T follicular helper cell (primary cell): ENCODE data around the gene MKRN3.
"Not testable (repeated sequence)": the region's sequence is repeated elsewhere in the genome, so short reads cannot be mapped to it uniquely, and the experiment has no call there.

Experiments used
- DNase-seq: peaks from one replicate; pipeline ENCODE4 v3.0.0-alpha.2; 2020; ENCODE audit warnings: low read depth

MKRN3 gene

DNA sequence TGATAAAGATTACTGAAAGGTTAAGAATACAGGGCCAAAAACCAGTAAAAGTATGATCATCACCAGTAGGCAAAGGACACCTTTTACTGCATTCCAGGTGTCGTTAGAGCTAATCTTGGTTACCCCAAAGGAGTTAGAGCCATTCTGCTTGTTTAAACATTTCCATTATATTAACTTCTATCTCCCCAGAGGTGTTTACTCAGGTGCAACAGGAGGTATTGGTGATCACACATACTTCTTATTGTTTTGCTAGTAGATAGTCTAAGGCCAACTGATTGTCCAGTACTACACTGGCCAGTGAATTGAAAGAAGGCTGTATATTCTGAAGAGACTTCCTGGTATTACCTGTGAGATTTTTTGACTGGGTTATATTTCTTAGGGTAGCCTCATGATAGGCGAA lies 22.8 kb downstream of the MKRN3 start:
- no peak for DNase-seq

- no peak for DNase-seq
Observed at GRCh38 chr15:23589012-23589411, 23.5 kb downstream of the MKRN3 start.

GRCh38 chr15:23594252-23594770 lies 28.8 kb downstream of the MKRN3 start:
- DNase-seq: no peak

- no peak for DNase-seq
Observed at GRCh38 chr15:23595368-23595767, 29.9 kb downstream of the MKRN3 start.

DNA sequence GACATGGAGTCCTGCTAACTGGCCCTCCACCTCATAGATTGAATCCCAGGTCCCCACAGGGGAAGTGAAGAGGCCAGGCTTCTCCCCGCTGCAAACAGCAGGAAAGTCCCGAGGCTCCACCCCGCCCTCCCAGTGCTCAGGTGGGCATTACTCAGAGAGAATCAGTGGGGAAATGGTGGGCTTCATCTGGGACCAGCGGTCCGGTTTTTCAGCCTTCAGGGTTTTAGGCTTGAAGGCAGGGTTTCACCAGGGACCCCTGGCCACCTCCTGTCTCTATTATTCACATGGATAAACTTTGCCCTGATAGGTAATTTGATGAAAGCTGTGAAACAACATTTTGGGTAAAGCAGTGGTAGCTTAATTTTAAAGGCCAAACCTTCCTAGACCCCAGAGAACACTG lies 31.3 kb downstream of the MKRN3 start:
- no peak for DNase-seq

- not testable (repeated sequence) for DNase-seq
Observed at GRCh38 chr15:23597278-23597677, 31.8 kb downstream of the MKRN3 start.

- no peak for DNase-seq
Observed at GRCh38 chr15:23599053-23599452, 33.6 kb downstream of the MKRN3 start.

DNA sequence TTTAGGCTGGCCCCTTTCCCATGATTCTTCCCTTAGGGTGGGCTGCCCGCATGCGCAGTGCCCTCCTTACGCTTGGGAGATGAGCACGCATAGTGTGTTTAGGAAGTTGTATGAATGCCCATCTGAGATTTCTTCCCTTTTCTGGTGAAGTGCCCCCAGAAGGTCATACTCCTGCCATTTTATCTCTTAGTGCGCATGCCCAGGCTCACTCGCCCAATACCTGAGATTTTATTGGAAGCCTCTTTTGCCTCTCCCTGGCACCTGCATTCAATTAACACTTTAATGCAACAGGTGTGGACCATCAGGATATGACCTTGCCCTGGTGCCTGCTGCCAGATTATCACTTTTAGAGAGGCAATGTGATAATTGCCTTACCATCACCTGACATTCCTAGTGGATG lies 36.6 kb downstream of the MKRN3 start:
- DNase-seq: no peak

DNA sequence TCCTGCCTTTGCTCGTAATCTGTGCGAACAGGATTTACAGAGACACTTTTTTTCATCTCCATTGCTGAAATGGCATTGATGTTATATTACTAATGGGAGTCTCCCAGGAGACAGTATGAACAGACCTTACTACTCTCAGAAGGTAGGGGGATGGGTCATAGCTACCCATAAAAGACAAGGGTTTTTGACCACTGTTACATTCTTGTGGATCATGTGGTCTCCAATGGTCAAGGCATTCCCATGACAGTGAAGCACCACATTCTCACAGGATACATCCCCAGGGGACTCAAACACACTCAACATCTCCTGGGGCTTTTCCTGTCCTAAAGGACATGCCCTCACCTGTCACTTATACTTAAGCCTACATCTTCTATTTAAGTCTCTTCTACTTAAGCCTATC lies 40.8 kb downstream of the MKRN3 start:
- no peak for DNase-seq

DNA sequence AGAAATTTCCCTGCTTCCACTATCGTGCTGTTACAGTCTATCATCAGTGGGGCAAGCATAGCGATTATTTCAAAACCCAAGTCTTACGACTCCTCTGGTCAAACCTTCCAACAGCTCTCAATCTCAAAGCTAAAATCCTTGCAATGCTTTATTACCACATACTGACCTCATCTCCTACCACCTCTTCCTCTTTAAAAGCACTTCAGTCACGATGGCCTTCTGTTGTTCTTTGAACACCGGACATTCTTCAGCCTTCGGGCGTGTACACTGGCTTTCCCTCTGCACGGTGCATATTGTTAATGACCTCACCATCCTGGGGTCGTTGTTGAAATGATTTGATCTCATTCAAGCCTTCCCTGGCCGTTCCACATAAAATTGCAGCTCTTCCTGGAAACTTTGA lies 51.1 kb downstream of the MKRN3 start:
- DNase-seq: no peak
